HepG2 (cell line): ENCODE results near the gene CCL4L2.
"Not testable (repeated sequence)": the region's sequence is repeated elsewhere in the genome, so short reads cannot be mapped to it uniquely, and the experiment has no call there.

Experiments used
- MAFG ChIP-seq: sonication (generic); formaldehyde crosslinking; IDR thresholded peaks from 2 replicates; pipeline ENCODE4 v1.5.1; 2020; ENCODE audit warnings: mild to moderate bottlenecking, missing genetic modification reagents
- ZFX ChIP-seq: sonication (generic); formaldehyde crosslinking; IDR thresholded peaks from 2 replicates; pipeline ENCODE4 v1.4.0; 2020; ENCODE audit warnings: mild to moderate bottlenecking, low read depth, missing genetic modification reagents, moderate library complexity
- ZNF335 ChIP-seq: sonication (generic); formaldehyde crosslinking; IDR thresholded peaks from 2 replicates; pipeline ENCODE4 v1.4.0; 2020; ENCODE audit warnings: missing genetic modification reagents
- ZNF777 ChIP-seq: sonication (generic); formaldehyde crosslinking; IDR thresholded peaks from 2 replicates; pipeline ENCODE4 v1.4.0; 2020; ENCODE audit warnings: missing genetic modification reagents
- TF ChIP-seq, protein P1 (sequence below): sonication (generic); formaldehyde crosslinking; IDR thresholded peaks from 2 replicates; pipeline ENCODE4 v1.4.0; 2020; ENCODE audit warnings: missing genetic modification reagents, borderline replicate concordance
- TF ChIP-seq, protein P2 (sequence below): sonication (generic); formaldehyde crosslinking; IDR thresholded peaks from 2 replicates; pipeline ENCODE4 v1.9.0; 2022; ENCODE audit warnings: low read depth, missing genetic modification reagents

GRCh38 chr17:36220737-36221580 is 10.1 kb downstream of the CCL4L2 start:
- TF ChIP-seq MAFG (CRISPR knock-in tag); ZNF335 (CRISPR knock-in tag); ZNF777; ZFX (CRISPR knock-in tag): not testable (repeated sequence)
- TF ChIP-seq, protein P1, sequence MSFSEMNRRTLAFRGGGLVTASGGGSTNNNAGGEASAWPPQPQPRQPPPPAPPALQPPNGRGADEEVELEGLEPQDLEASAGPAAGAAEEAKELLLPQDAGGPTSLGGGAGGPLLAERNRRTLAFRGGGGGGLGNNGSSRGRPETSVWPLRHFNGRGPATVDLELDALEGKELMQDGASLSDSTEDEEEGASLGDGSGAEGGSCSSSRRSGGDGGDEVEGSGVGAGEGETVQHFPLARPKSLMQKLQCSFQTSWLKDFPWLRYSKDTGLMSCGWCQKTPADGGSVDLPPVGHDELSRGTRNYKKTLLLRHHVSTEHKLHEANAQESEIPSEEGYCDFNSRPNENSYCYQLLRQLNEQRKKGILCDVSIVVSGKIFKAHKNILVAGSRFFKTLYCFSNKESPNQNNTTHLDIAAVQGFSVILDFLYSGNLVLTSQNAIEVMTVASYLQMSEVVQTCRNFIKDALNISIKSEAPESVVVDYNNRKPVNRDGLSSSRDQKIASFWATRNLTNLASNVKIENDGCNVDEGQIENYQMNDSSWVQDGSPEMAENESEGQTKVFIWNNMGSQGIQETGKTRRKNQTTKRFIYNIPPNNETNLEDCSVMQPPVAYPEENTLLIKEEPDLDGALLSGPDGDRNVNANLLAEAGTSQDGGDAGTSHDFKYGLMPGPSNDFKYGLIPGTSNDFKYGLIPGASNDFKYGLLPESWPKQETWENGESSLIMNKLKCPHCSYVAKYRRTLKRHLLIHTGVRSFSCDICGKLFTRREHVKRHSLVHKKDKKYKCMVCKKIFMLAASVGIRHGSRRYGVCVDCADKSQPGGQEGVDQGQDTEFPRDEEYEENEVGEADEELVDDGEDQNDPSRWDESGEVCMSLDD (CRISPR knock-in tag) = not testable (repeated sequence)
- TF ChIP-seq, protein P2, sequence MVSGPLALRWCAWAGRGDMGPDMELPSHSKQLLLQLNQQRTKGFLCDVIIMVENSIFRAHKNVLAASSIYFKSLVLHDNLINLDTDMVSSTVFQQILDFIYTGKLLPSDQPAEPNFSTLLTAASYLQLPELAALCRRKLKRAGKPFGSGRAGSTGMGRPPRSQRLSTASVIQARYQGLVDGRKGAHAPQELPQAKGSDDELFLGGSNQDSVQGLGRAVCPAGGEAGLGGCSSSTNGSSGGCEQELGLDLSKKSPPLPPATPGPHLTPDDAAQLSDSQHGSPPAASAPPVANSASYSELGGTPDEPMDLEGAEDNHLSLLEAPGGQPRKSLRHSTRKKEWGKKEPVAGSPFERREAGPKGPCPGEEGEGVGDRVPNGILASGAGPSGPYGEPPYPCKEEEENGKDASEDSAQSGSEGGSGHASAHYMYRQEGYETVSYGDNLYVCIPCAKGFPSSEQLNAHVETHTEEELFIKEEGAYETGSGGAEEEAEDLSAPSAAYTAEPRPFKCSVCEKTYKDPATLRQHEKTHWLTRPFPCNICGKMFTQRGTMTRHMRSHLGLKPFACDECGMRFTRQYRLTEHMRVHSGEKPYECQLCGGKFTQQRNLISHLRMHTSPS (CRISPR knock-in tag) = not testable (repeated sequence)
